ENCODE results near the gene RGS9BP.
"Not testable (repeated sequence)": the region's sequence is repeated elsewhere in the genome, so short reads cannot be mapped to it uniquely, and the experiment has no call there.

GRCh38 chr19:32700129-32700528 is 24.5 kb downstream of the RGS9BP start:
- TF ChIP-seq, protein P1, sequence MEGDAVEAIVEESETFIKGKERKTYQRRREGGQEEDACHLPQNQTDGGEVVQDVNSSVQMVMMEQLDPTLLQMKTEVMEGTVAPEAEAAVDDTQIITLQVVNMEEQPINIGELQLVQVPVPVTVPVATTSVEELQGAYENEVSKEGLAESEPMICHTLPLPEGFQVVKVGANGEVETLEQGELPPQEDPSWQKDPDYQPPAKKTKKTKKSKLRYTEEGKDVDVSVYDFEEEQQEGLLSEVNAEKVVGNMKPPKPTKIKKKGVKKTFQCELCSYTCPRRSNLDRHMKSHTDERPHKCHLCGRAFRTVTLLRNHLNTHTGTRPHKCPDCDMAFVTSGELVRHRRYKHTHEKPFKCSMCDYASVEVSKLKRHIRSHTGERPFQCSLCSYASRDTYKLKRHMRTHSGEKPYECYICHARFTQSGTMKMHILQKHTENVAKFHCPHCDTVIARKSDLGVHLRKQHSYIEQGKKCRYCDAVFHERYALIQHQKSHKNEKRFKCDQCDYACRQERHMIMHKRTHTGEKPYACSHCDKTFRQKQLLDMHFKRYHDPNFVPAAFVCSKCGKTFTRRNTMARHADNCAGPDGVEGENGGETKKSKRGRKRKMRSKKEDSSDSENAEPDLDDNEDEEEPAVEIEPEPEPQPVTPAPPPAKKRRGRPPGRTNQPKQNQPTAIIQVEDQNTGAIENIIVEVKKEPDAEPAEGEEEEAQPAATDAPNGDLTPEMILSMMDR (conservative IDR thresholded peaks at IDR 0.05 in 1 of 2, IDR thresholded peaks at IDR 0.05 in 1 of 2; ENCODE audit: low read depth in 1 of 2, low read length in 2 of 2): not testable (repeated sequence)
- TF ChIP-seq EZH2 (IDR thresholded peaks at IDR 0.05; ENCODE audit: low read length, missing control alignments): not testable (repeated sequence)

All from fibroblast of lung (primary cell).